Measurements from ENCODE around the gene SMPD1.
A peak's percentile ranks its signal among the peaks of the same experiment; 100 is the strongest.
"Not testable (repeated sequence)": the region's sequence is repeated elsewhere in the genome, so short reads cannot be mapped to it uniquely, and the experiment has no call there.

Gene SMPD1

GRCh38 chr11:6390718-6391469, 620 bp downstream of the SMPD1 start:
- peak; percentile 20 for DNase-seq

DNA sequence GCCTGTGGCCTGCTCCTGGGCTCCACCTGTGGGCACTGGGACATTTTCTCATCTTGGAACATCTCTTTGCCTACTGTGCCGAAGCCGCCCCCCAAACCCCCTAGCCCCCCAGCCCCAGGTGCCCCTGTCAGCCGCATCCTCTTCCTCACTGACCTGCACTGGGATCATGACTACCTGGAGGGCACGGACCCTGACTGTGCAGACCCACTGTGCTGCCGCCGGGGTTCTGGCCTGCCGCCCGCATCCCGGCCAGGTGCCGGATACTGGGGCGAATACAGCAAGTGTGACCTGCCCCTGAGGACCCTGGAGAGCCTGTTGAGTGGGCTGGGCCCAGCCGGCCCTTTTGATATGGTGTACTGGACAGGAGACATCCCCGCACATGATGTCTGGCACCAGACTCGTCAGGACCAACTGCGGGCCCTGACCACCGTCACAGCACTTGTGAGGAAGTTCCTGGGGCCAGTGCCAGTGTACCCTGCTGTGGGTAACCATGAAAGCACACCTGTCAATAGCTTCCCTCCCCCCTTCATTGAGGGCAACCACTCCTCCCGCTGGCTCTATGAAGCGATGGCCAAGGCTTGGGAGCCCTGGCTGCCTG, 1.4 kb downstream of the SMPD1 start:
- DNase-seq, result no peak

- DNase-seq, result not testable (repeated sequence)
These were observed 2.0 kb downstream of the SMPD1 start for GRCh38 chr11:6392251-6392650.

DNA sequence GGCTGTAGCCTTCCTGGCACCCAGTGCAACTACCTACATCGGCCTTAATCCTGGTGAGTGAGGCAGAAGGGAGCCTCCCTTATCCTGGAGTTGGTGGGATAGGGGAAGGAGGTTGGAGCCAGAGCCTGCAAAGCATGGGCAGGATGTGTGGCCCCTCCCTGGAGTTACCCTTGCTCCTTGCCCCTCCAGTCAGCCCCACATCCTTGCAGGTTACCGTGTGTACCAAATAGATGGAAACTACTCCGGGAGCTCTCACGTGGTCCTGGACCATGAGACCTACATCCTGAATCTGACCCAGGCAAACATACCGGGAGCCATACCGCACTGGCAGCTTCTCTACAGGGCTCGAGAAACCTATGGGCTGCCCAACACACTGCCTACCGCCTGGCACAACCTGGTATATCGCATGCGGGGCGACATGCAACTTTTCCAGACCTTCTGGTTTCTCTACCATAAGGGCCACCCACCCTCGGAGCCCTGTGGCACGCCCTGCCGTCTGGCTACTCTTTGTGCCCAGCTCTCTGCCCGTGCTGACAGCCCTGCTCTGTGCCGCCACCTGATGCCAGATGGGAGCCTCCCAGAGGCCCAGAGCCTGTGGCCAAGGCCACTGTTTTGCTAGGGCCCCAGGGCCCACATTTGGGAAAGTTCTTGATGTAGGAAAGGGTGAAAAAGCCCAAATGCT, 3.9 kb downstream of the SMPD1 start:
- DNase-seq, result no peak

DNA sequence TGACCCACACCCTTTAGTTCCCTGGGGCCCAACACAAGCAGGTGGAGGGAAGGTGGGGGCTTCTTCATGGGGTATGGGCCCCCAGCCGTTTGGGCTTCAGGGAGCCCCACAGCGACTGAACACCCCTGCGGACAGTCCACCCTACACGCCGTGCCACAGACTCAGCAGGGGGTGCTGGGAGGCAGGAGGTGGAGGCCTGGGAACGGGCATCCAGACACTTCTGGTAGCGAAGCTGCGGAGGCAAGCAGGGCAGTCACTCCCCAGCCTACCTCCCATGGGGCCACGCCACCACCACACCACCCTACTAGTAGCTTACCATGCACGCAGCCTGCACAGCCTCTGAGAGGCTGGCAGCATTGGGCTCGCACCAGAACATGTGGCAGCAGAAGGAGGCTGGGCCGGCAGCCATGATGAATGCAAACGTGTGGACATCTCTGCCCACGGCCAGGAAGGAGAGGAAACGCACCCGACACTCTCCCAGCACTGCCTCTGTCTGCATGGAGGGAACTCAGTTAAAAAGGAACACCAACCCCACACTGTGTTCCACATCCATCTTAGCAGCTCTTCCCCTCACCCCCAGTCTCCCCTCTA, 5.3 kb downstream of the SMPD1 start:
- DNase-seq, result no peak

GRCh38 chr11:6397156-6397555, 6.9 kb downstream of the SMPD1 start:
- DNase-seq, result no peak

- DNase-seq, result no peak
These were observed 7.4 kb downstream of the SMPD1 start for GRCh38 chr11:6397636-6398035.

GRCh38 chr11:6400431-6401345, 10.4 kb downstream of the SMPD1 start:
- DNase-seq, result no peak

GRCh38 chr11:6401464-6401863, 11.2 kb downstream of the SMPD1 start:
- no peak for DNase-seq

DNA sequence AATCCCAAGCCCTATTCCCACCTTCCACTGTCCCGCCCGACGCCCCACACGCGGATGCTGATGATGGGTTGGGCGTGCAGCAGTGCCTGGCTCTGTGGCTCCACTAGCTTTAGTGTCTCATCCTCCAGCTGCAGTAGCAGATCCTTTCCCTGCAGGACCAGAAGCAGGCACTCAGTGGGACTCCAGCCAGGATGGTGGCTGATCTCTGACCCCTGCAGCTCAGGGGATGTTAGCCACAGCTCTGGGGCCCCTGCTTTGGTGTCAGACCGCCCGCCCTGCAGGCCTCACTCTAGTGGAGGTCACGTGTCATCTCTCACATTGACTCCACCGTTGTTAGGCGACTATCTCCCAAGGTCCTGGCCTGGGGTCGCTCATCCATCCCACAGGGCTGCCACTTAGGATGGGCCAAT, 11.8 kb downstream of the SMPD1 start:
- DNase-seq, result no peak

DNA sequence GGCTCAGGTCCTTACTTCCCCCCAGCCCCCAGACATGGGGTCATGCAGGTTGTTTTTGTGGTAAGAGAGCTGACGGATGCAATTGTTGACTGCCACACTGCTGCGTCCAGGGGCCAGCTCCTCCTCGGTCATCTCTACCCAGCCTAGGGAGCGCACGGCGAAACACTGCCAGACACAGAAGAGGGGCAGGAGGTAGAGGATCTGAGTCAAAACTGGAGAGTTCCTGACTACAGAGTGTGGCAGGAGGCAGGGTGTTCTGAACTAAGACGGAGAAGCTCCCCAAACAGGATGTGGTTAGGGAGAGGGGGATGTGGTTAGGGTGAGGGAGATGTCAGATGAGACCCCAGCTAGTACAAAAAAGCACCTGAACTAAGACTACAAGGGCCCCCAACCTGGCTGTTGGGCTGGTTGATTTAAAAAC, 12.3 kb downstream of the SMPD1 start:
- peak; percentile 56 for DNase-seq

DNA sequence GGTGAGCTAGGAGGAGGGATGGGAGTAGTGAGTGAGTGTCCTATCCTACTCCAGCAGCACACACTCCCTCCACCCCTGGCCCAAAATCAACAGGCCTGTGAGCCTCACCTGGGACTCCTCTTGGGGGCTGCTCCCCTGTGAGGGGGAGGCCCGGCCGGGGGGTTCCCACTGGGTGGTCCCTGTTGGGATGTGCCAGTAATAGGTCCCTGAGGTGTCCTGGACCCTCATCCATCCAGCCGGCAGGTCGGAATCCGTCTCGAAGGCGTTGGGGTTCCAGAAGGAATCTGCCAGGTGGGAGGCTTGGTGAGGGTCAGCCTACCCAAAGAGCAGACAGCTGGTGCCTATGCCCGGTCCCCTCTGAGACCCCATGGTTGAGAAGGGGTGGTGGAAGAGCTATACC, 13.3 kb downstream of the SMPD1 start:
- no peak for DNase-seq

- no peak for DNase-seq
These were observed 14.2 kb downstream of the SMPD1 start for GRCh38 chr11:6404342-6405051.

DNA sequence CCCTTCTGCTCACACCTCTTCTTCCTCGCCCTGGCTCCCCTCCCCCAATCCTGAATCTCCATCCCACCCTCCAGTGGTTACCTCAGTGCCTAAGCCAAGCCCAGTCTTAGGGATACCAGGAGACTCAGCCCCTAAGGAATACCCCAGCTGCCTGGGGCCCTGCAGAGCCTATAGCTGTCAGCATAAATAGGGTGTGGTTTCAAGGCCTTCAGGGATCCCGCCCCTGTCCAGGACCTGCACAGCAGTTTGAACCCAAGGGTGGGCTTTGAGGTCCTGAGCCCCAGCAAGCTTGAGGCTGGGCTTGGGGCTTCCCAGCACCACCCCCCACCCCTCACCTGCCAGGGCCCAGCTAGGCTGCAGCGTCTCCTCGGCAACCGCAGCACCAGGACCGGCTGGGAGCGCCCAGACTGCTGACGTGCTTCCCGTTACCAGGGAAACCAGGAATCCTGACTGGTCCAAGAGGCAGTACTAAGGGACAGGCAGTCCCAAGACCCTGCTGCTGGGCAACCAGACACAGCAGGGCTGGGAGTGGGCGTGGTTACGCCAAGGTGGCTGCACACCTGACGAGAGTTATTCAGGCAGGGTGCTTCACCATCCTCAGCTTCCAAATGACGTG, 14.9 kb downstream of the SMPD1 start:
- no peak for DNase-seq

- DNase-seq, result no peak
These were observed 15.6 kb downstream of the SMPD1 start for GRCh38 chr11:6405846-6406245.

DNA sequence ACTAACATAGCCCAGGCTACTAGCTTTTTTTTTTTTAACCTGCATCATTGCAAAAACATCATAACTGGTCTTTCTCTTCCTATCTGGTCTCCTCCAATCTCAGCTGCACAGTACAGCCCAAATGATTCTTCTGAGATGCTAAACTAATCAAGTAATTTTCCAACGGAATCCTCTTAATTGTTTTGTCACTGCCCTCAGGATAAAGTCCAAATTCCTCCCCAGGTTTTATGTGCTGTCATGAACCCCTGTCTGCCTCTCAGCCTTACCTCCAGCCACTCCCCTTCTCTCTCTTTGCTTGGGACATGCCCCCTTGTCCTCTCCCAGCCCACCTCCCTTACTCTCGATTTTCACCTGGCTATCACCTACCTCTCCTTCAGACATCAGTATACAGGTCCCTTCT, 16.1 kb downstream of the SMPD1 start:
- no peak for DNase-seq

GRCh38 chr11:6410695-6411430, 20.6 kb downstream of the SMPD1 start:
- DNase-seq, result no peak

- DNase-seq, result no peak
These were observed 21.3 kb downstream of the SMPD1 start for GRCh38 chr11:6411594-6412031.

GRCh38 chr11:6413791-6414201, 23.5 kb downstream of the SMPD1 start:
- no peak for DNase-seq

GRCh38 chr11:6414874-6415328, 24.6 kb downstream of the SMPD1 start:
- peak; percentile 15 for DNase-seq

DNA sequence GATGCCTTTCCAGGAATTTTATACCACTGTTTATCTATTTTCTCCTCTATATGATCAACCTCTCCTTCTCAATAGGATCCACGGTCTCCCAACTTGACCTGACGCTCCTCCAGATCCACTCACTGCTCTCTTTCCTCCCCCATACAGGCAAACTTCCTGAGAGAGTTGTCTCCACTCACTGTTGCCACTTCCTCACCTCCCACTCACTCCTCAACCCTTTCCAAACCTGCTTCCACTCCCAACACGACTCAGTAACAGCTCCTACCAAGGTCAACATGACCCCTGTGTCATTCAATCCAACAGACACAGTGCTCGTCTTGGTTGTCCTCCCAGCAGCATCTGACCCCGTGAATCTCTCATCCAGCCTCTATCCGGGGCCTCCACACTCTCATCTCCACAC, 25.5 kb downstream of the SMPD1 start:
- DNase-seq, result no peak

Data from hematopoietic multipotent progenitor cell treated with erythropoietin and hydrocortisone succinate and interleukin-3 and kit ligand, for 6 days (in vitro differentiated cells).